HG03060 (cell line): ENCODE data around the gene GP2.
"Not testable (repeated sequence)": the region's sequence is repeated elsewhere in the genome, so short reads cannot be mapped to it uniquely, and the experiment has no call there.

Source experiments
- ATAC-seq: cut with Tn5 transposase; IDR thresholded peaks from one replicate; pipeline ENCODE4 v1.9.1; 2021; ENCODE audit warnings: low read depth, moderate number of reproducible peaks; ENCODE audit not compliant: unreplicated experiment

Gene GP2

DNA sequence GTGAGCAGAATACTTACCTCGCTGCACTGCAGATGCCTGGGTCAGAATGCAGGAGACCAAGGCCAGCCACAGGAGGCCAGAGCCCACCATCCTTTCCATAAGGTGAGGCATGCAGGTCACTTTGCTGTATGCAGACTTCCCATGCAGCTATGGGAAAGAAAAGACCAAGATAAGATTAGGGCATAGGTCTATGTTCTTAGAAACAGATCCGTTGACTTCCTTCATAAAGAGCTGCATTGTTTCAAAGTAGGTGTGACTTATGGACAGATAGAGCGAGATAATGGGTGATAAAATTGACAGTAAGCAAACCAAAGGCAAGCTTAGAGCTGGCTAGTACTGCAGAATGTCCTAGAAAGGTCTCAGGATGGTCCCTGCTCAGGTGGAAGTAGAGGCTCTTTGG, 992 bp downstream of the GP2 start:
- ATAC-seq: no peak

- no peak for ATAC-seq
Measured at GRCh38 chr16:20325005-20325404, 2.3 kb downstream of the GP2 start.

DNA sequence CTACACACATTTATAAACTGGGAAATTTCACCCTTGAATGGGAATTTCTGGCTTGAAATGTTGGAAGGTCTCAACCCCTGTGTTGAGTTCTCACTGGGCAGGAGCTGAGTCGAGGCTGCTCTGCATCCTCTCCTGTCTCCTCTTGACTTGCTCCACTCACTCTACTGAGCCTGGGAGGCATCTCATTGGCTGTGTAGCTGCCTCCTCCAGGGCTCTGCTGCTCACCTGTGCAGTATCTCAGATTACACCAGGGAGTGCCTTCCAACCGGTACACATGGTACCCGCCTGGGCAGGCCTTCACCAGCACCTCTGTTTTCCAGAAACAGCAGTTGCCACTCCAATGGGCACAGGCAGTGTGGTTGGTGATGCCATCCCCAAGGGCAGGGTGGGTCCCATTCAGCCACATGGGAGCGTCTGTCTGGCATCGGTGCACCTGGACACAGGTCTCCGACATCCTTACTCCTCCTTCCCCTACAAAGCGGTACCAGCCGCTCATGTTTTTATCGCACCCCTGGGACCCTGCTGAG, 3.7 kb downstream of the GP2 start:
- ATAC-seq: no peak

GRCh38 chr16:20322696-20323095, 4.6 kb downstream of the GP2 start:
- ATAC-seq: no peak

GRCh38 chr16:20321671-20322070, 5.6 kb downstream of the GP2 start:
- no peak for ATAC-seq

DNA sequence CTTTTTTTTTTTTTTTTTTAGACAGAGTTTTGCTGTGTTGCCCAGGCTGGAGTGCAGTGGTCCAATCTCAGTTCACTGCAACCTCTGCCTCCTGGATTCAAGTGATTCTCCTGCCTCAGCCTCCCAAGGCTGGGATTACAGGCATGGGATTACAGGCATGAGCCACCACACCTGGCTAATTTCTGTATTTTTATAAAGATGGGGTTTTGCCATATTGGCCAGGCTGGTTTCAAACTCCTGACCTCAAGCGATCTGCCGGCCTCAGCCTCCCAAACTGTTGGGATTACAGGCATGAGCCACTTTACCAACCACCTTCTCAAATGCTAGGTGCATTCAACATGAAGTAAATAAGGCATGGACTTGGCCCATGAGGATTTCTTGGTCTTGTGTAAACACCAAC, 6.3 kb downstream of the GP2 start:
- ATAC-seq: not testable (repeated sequence)

- ATAC-seq: no peak
Measured at GRCh38 chr16:20320592-20320991, 6.7 kb downstream of the GP2 start.

GRCh38 chr16:20320178-20320577, 7.1 kb downstream of the GP2 start:
- no peak for ATAC-seq

DNA sequence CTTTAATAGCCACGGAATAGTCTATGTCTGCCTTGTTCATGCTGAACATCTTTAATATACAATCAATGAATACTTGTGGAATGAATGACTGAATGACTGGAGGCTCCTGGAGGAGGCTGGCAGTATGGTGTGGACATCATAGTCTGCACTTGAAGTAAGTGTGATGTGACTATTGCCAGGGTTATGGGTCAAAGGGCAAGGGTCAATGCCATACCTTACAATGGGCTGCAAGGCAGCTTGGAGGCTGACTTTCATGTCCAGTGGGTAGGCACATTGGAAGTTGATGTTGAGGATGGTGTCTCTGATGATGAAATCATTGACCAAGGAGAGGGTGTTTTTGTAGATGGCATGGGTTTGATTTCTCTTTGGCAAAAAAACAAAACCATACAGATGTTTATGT, 7.9 kb downstream of the GP2 start:
- ATAC-seq: no peak

- ATAC-seq: no peak
Measured at GRCh38 chr16:20318437-20318836, 8.9 kb downstream of the GP2 start.

GRCh38 chr16:20318006-20318405, 9.3 kb downstream of the GP2 start:
- no peak for ATAC-seq

DNA sequence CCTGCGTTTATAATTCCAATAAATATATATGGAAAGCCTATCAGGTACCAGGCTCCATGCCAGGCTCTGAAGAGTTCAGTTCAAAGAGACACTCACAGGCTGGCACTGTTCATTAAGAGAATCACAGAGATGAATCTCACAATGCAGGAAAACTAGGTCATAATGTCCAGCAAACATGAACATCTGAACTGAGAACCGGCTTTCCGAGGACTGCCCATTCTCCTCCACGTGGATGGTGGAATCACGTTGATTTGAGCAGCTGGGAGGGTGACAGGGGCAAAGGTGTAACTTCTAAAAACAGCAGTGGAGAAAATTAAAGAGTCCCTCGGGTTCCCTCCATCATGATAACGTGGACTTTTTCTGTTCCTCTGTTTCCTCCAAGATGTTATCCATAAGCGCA, 10.2 kb downstream of the GP2 start:
- ATAC-seq: no peak

GRCh38 chr16:20316715-20317114, 10.6 kb downstream of the GP2 start:
- ATAC-seq: no peak

- ATAC-seq: no peak
Measured at GRCh38 chr16:20315764-20316163, 11.5 kb downstream of the GP2 start.

- no peak for ATAC-seq
Measured at GRCh38 chr16:20314575-20314974, 12.7 kb downstream of the GP2 start.

DNA sequence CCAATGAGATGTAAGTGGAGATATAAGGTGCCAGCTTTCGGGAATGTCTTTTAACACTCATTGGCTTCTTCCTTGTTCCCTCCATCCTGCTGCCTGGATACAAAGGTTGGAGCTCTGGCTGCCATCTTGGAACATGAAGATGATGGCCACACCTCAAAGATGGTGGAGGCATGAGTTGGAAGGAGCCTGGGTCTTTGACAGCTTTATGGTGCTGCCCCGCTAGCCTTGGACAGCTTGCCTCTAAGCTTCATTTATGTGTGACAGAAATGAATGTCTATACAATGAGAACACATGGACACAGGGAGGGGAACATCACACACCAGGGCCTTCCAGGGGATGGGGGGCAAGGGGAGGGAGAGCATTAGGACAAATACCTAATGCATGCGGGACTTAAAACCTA, 13.6 kb downstream of the GP2 start:
- ATAC-seq: no peak

DNA sequence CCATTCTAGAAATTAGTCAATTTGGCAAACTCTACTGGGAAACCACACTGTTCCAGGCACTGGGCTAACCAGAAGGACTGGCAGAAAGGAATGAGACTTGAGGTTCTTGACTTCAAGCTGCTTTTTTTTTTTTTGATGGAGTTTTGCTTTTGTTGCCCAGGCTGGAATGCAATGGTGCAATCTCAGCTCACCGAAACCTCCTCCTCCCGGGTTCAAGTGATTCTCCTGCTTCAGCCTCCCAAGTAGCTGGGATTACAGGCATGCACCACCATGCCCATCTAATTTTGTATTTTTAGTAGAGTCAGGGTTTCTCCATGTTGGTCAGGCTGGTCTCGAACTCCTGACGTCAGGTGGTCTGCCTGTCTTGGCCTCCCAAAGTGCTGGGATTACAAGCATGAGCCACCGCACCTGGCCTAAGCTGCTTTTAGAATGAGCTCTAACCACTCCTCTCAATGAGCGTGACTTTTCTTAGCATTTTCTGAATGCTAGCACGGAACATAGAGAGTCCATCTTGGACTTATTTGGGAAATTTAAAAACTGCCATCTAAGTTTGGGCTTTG, 14.7 kb downstream of the GP2 start:
- ATAC-seq: not testable (repeated sequence)

DNA sequence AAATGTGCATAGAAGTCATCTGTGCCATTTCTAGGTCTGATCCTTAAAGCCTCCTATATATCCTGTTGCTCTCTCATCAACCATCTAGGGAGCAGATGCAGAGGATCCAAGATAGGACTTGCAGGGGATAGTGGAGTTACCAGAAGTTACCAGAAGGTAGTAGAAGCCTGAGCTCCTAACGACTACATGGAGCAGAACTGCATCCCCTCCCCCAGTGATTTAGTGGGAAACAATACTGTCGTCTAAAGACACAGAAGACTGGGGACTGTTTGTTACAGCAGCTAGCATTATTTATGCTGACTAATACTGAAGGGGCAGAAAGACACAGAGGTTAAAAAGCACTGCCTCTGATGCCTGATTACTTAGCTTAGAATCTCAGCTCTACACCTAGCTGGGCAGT, 15.8 kb downstream of the GP2 start:
- no peak for ATAC-seq

DNA sequence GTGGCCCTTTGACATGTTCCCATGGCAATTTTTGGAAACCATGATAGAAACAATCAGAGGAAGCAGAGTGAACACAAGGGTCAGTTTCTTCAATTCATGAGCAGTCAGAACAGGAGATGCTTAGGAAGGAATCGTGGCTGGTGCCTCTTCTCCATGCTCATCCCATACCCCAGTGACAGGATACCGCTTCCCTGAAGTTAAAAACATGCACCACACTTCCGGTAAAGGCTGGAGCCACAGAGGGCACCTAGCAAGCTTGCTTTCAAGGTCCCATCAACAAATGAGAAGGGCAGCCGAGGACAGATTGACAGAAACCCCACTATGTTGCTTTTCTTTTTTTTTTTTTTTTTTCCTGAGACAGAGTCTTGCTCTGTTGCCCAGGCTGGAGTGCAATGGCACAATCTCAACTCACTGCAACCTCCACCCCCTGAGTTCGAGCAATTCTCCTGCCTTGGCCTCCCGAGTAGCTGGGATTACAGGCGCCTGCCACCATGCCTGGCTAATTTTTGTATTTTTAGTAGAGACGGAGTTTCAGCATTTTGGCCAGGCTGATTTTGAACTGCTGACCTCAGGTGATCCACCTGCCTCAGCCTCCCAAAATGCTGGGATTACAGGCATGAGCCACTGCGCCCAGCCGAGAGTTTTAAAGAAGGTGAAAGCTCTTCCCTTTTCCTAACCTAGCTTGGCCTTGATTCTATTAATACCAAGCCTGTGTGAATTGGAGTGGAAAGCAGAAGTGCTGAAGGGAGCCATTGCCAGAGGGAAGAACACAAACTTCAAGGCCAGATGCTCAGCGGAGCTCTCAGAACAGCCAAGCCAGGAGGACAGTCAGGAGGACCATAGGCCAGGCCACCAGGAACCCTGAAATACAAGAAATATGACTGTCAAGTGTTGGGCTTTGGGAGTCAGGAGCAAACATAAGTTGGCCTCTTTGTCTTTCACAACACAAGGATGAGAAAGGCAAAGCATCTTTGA, 16.6 kb downstream of the GP2 start:
- ATAC-seq: no peak

GRCh38 chr16:20309786-20310185, 17.5 kb downstream of the GP2 start:
- no peak for ATAC-seq

DNA sequence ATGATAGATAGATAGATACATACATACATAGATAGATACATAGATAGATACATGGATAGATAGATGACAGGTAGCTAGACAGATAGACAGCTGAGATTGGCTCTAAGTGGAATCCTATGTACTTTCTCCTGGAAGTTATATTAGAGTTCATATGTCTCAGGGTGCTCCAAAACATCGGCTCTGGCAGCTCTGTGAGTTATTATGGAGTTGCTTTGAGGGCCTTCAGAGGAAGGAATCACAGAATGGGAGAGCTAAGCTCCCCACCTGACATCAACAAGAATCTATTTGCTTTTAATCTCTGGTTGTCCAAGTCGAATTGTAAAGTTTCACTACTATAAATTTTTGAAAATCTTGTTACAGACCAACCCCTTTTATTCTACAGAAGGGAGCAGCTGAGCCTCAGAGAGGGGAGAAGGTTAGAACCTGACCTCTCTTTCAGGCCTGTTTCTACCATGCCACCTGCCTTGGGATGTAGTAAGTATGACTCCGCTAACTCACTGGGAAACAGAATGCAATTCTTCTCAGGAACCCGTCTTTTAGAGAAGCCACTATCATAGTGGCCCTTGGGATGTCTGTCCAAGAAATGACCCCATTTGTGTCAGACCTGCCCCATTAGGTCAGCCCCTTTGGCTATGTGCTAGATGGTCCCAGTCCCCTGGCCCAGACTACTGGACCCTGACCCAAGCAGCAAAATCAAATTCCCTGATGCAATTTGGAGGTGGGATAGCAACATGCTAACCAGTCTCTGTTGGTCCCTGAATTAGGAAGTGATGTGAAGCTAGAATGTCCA, 18.3 kb downstream of the GP2 start:
- ATAC-seq: no peak
